Stomach smooth muscle (tissue), 2 donors: ENCODE data around the gene CDH12.
"Not testable (repeated sequence)": the region's sequence is repeated elsewhere in the genome, so short reads cannot be mapped to it uniquely, and the experiment has no call there.

Source experiments
- H3K27ac ChIP-seq: one replicate; pipeline ENCODE4 v1.7.0; 2013; ENCODE audit warnings: mild to moderate bottlenecking, low read length, inconsistent platforms
- H3K27me3 ChIP-seq, 2 donors: one replicate each; pipeline ENCODE4 v1.7.0; 2013; ENCODE audit warnings: low read length in 2 of 2; ENCODE audit not compliant: insufficient read depth in 2 of 2, control insufficient read depth in 1 of 2
- H3K36me3 ChIP-seq, 2 donors: one replicate each; pipeline ENCODE4 v1.7.0; 2013; ENCODE audit warnings: low read length in 2 of 2; ENCODE audit not compliant: control insufficient read depth in 2 of 2, insufficient read depth in 2 of 2
- H3K4me1 ChIP-seq: one replicate; pipeline ENCODE4 v1.7.0; 2013; ENCODE audit warnings: low read length; ENCODE audit not compliant: control insufficient read depth, insufficient read depth
- H3K4me3 ChIP-seq, 2 donors: one replicate each; pipeline ENCODE4 v1.7.0; 2013; ENCODE audit warnings: low read length in 2 of 2
- H3K9ac ChIP-seq, 2 donors: one replicate each; pipeline ENCODE4 v1.7.0; 2013; ENCODE audit warnings: low read length in 2 of 2, mild to moderate bottlenecking in 1 of 2
- H3K9me3 ChIP-seq, 2 donors: one replicate each; pipeline ENCODE4 v1.7.0; 2013; ENCODE audit warnings: low read length in 2 of 2; ENCODE audit not compliant: control insufficient read depth in 2 of 2
- donor health status: healthy.
- donor health status: Pancreatic carcinoma.

Gene CDH12

DNA sequence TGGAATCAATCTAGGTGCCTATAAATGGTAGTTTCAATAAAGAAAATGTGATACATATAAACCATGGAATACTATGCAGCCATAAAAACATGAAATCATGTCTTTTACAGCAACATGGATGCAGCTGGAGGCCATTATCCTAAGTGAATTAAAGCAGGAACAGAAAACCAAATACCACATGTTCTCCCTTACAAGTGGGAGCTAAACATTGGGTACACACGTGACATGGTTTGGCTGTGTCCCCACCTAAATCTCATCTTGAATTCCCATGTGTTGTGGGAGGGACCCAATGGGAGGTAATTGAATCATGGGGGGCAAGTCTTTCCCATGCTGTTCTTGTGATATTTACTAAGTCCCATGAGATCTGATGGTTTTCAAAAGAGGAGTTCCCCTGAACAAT lies 78.9 kb downstream of the CDH12 start:
- not testable (repeated sequence) for H3K9ac ChIP-seq, H3K36me3 ChIP-seq, H3K4me3 ChIP-seq, H3K27ac ChIP-seq, H3K27me3 ChIP-seq, H3K9me3 ChIP-seq, H3K4me1 ChIP-seq

DNA sequence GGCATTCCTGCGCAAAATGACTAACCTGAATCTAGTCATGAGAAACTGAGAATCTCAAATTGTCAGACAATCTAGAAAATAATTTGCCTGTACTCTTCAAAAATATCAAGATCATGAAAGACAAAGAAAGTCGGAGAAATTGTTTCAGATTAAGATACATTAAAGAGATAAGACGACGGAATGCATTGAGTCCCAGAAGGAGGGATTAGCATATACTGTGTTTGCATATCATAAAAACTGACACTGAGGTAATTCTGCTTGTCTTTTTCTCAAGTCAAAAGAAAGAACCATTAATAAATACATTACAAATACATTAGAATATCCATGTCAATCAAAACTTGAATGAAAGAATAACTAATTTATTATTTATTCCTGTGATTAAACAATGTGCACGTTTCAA lies 88.4 kb downstream of the CDH12 start:
- Histone ChIP-seq H3K9me3 (no peaks in the 10 kb centered on the region), H3K4me1 (no peaks in the 10 kb centered on the region), H3K9ac (no peak overlapping the region), H3K4me3 (no peak overlapping the region), H3K36me3 (no peaks in the 10 kb centered on the region), H3K27ac (no peak overlapping the region), H3K27me3 (no peaks in the 10 kb centered on the region)

DNA sequence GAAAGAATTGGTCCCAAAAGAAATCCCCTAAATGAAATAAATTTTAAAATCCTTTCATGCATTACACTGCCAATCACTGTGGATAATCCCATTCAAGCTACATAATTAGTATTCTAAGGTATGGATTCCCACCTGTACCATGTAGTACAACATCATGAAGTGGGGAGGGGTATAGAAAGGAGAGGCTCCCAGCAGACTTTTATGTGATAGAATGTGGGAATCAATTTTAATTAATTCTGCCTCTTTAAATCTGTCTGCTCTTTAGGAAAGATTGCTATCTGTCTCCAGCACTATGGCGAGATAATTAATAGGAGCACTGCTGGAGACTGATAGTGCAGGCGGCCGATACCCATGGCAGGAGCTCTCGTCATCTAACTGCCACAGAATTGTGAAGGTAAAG lies 95.4 kb downstream of the CDH12 start:
- Histone ChIP-seq H3K9ac (no peak overlapping the region), H3K9me3 (no peaks in the 10 kb centered on the region), H3K36me3 (no peaks in the 10 kb centered on the region), H3K4me3 (no peak overlapping the region), H3K27me3 (no peaks in the 10 kb centered on the region), H3K27ac (no peak overlapping the region), H3K4me1 (no peaks in the 10 kb centered on the region)

DNA sequence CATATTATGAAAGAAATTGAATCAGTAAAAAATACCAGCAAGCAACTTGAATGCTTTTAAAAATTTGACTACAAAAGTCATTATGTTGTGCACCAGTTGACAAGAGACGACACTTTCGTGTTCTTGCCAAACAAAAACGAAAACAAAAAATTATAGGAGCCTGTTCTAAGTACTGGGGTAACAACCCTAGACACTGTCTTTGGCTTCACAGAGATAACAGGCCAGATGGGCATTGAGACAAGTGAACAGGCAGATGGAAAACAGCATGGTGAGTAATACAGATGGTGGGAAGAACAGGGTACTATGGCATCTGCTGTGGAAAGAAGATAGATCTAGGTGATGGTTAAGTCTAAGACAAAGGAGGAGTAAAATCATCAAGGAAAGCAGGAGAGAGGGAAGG lies 99.0 kb downstream of the CDH12 start:
- Histone ChIP-seq H3K9me3 (no peaks in the 10 kb centered on the region), H3K4me1 (no peaks in the 10 kb centered on the region), H3K4me3 (no peak overlapping the region), H3K27me3 (no peaks in the 10 kb centered on the region), H3K27ac (no peak overlapping the region), H3K9ac (no peak overlapping the region), H3K36me3 (no peaks in the 10 kb centered on the region)

DNA sequence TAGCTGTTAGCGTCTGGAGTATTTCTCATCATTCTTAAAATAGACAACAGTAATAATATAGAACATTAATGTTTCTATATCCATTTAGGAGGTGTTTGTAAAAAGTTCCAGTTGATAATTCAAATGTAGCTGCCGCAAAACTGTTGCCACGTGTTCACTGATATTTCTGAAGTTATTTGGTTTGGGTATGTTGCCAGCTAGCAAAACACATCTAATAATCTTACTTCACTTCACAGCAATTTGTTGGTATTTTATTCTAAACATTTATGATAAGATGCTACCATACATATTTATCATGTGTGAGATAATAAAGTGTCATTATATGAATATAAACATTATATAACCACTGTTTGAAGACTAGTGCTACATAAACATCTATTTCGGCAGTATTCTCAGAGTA lies 101.6 kb downstream of the CDH12 start:
- no peaks in the 10 kb centered on the region for H3K27me3 ChIP-seq

DNA sequence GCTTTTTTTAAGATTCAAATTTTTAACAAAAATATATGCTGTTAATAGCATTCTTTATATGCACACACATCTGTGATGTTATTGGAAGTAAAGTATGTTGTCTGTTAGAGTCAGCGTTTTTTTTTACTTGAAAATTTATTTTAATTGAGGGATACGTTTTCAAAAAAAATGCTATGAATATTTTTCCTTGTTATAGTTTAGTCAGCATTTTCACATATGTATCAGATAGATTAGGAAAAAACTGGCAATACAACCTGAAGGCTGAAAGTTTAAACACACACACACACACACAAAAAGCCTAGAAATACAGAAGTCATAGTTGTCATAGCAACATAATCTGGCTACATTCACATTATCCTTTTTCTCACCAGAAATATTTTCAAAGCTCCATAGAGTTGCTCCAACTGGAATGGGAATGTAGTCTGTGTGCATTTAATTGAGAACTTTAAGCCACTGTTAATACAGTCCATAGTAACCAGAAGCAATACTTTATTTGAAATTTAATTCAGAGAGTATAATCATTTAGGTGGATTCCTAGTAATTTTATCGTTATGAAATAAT lies 116.6 kb downstream of the CDH12 start:
- Histone ChIP-seq H3K4me3 (no peak overlapping the region), H3K27ac (no peak overlapping the region), H3K27me3 (no peaks in the 10 kb centered on the region), H3K4me1 (no peaks in the 10 kb centered on the region), H3K36me3 (no peaks in the 10 kb centered on the region), H3K9me3 (no peaks in the 10 kb centered on the region), H3K9ac (no peak overlapping the region)

More for the DNA sequence above, 101.6 kb downstream of the CDH12 start:
- no peaks in the 10 kb centered on the region for H3K9me3 ChIP-seq
- no peaks in the 10 kb centered on the region for H3K36me3 ChIP-seq
- H3K4me1 ChIP-seq, result no peaks in the 10 kb centered on the region
- no peak overlapping the region for H3K27ac ChIP-seq
- H3K9ac ChIP-seq, result no peak overlapping the region
- no peak overlapping the region for H3K4me3 ChIP-seq

DNA sequence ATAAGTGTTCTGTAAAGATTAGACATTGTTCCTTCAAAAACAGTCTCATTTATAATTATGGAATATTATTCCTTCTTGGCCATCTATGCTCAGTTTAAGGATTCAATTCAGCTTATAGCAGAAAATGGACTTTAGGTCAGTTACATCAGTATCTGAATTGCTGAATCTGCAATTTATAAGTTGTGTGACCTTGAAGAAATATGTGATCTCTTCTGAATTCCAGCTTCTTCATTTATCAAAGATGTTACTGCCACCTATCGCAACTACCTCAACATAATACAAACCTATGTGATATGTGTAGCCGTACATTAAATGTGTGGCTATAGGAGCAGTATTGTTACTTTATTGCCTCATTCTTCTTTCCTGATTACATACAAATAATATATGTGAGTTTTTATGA lies 118.2 kb downstream of the CDH12 start:
- Histone ChIP-seq H3K9me3 (no peaks in the 10 kb centered on the region), H3K27ac (no peak overlapping the region), H3K27me3 (no peaks in the 10 kb centered on the region), H3K9ac (no peak overlapping the region), H3K36me3 (no peaks in the 10 kb centered on the region), H3K4me3 (no peak overlapping the region), H3K4me1 (no peaks in the 10 kb centered on the region)

DNA sequence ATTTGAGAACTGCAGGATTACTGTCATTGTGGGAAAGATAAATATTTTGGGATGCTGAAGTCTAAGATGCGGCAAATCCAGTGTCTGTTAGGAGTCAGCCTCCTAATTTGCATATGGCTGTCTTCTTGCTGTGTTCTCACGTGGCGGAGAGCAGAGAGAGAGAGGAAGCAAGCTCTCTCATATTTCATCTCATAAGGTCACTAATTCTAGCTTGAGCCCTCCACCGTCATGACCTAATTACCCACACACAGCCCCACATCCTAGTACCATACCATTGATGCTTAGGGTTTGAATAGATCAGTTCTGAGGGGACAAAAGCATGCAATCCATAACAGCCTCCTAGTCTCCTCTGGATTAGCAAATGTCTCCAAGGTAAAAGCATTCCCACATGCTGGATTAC lies 124.5 kb downstream of the CDH12 start:
- Histone ChIP-seq H3K27me3 (no peaks in the 10 kb centered on the region), H3K9ac (no peak overlapping the region), H3K36me3 (no peaks in the 10 kb centered on the region), H3K27ac (no peak overlapping the region), H3K4me1 (no peaks in the 10 kb centered on the region), H3K9me3 (no peaks in the 10 kb centered on the region), H3K4me3 (no peak overlapping the region)

DNA sequence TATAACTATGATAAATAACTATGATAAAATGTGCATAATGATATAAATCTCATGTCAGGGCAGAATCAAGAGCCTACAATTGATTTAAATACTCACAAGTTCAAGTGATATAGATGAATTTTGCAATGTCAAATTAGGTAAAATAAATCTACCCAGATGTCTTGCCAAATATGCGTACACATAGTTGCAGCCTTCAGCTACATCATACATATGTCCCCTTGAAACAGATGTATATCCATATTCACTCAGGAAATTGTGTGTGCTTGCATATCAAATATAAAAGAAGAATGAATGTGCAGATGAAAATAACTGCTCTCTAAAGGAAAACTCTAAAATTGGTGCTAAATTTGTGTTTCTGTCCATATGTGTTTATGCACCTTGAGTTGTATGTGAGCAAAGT lies 130.7 kb downstream of the CDH12 start:
- H3K27ac ChIP-seq, result no peak overlapping the region
- peaks cover 0 to 2% of the 10 kb centered on the region in 2 donors for H3K9me3 ChIP-seq
- H3K4me3 ChIP-seq, result no peak overlapping the region
- no peaks in the 10 kb centered on the region for H3K27me3 ChIP-seq
- H3K4me1 ChIP-seq, result no peaks in the 10 kb centered on the region
- no peaks in the 10 kb centered on the region for H3K36me3 ChIP-seq
- H3K9ac ChIP-seq, result no peak overlapping the region

DNA sequence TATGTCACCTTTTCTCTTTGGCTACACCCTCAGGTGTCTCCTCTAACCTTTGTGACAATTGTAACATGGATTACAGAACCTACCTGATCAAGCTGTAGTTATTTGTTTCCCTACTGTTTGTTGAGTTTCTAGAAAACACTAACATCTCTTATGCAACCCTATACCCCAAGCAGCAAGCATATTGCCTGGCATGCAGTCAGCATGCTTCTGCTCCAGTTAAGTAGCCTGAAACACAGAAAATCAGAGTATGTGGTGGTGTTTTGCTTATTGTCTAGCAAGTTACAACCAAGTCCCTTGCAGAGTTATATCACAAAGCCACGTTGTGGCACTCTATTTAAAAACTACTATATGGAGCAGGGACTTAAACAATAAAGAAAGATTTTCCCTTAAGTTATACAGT lies 131.1 kb downstream of the CDH12 start:
- no peaks in the 10 kb centered on the region for H3K36me3 ChIP-seq
- H3K9me3 ChIP-seq, result peaks cover 0 to 2% of the 10 kb centered on the region in 2 donors
- H3K27ac ChIP-seq, result no peak overlapping the region
- H3K27me3 ChIP-seq, result no peaks in the 10 kb centered on the region
- no peak overlapping the region for H3K4me3 ChIP-seq
- no peak overlapping the region for H3K9ac ChIP-seq
- H3K4me1 ChIP-seq, result no peaks in the 10 kb centered on the region

DNA sequence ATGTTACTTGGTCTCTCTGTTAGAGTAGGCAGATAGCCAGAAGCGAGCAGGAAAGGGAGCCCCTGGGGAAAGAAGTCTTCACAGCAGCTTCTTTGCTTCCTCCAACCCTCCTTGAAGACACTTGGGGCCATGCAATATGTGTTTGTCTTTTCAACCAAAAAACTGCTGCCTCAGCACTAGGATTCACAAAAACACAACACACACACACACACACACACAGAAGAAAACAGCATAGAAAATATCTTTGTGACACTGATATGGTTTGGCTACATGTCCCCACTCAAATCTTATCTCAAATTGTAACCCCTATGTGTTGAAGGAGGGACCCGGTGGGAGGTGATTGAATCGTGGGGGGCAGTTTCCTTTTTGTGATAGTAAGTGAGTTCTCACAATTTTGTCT lies 133.3 kb downstream of the CDH12 start:
- H3K36me3 ChIP-seq, result no peaks in the 10 kb centered on the region
- H3K9me3 ChIP-seq, result peaks cover 0 to 2% of the 10 kb centered on the region in 2 donors
- no peaks in the 10 kb centered on the region for H3K27me3 ChIP-seq
- no peak overlapping the region for H3K4me3 ChIP-seq
- H3K4me1 ChIP-seq, result no peaks in the 10 kb centered on the region
- H3K9ac ChIP-seq, result no peak overlapping the region
- H3K27ac ChIP-seq, result no peak overlapping the region
